Cardiac muscle cell (in vitro differentiated cells and primary cell): ENCODE data around the gene CREB1. TPM values are rescaled to one million over a fixed set of nuclear protein-coding genes. Genes with fewer than 3 reads are reported as not detected.

Experiments
- DNase-seq, 2 donors: peaks; one replicate each; pipeline versions ENCODE4 v3.0.0 to v3.0.0-alpha.2; 2010 to 2017; ENCODE audit warnings: low read depth in 1 of 2, low spot score in 1 of 2
- H3K27ac ChIP-seq: fragments of 200-600 bp; sonication (generic); 2 replicates; pipeline ENCODE4 v1.5.1; 2016
- H3K27me3 ChIP-seq: fragments of 200-600 bp; sonication (generic); 2 replicates; pipeline ENCODE4 v1.6.0; 2016; ENCODE audit warnings: control low read depth
- H3K36me3 ChIP-seq: fragments of 200-600 bp; sonication (generic); 2 replicates; pipeline ENCODE4 v1.5.1; 2016; ENCODE audit warnings: control low read depth
- H3K4me1 ChIP-seq: fragments of 200-600 bp; sonication (generic); 2 replicates; pipeline ENCODE4 v1.8.1; 2017; ENCODE audit warnings: low read depth, mild to moderate bottlenecking, mixed run types
- H3K4me3 ChIP-seq: fragments of 200-600 bp; sonication (generic); 2 replicates; pipeline ENCODE4 v1.5.1; 2016; ENCODE audit warnings: mild to moderate bottlenecking
- H3K9me3 ChIP-seq: fragments of 200-600 bp; sonication (generic); 2 replicates; pipeline ENCODE4 v1.5.1; 2017; ENCODE audit warnings: low read depth, mild to moderate bottlenecking, control low read depth
- polyA plus RNA-seq: library from polyadenylated mRNA; unstranded; fragments of >200 nt; fragmentation: Nextera tagmentation; extraction: Ambion mirVana; gene quantifications from 2 replicates; pipeline ENCODE4 v1.2.1, GENCODE V29; 2016
- total RNA-seq: library from RNA; depleted of rRNA; stranded (reverse); fragments of >200 nt; gene quantifications from 2 replicates; pipeline ENCODE4 v1.2.3, GENCODE V29; 2016
- TF ChIP-seq, protein P1 (sequence below): IDR thresholded peaks from 2 replicates; pipeline ENCODE4 v1.5.1; 2012; ENCODE audit warnings: low read depth, mild to moderate bottlenecking, low read length

Gene CREB1
- total and polyA plus RNA-seq, 2 experiments from 2014 or later, result 31.9 to 48.9 TPM

- TF ChIP-seq, protein P1, sequence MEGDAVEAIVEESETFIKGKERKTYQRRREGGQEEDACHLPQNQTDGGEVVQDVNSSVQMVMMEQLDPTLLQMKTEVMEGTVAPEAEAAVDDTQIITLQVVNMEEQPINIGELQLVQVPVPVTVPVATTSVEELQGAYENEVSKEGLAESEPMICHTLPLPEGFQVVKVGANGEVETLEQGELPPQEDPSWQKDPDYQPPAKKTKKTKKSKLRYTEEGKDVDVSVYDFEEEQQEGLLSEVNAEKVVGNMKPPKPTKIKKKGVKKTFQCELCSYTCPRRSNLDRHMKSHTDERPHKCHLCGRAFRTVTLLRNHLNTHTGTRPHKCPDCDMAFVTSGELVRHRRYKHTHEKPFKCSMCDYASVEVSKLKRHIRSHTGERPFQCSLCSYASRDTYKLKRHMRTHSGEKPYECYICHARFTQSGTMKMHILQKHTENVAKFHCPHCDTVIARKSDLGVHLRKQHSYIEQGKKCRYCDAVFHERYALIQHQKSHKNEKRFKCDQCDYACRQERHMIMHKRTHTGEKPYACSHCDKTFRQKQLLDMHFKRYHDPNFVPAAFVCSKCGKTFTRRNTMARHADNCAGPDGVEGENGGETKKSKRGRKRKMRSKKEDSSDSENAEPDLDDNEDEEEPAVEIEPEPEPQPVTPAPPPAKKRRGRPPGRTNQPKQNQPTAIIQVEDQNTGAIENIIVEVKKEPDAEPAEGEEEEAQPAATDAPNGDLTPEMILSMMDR, result no peak
- H3K27ac ChIP-seq, result no peak overlapping the region
- no peaks in the 10 kb centered on the region for H3K4me1 ChIP-seq
- H3K9me3 ChIP-seq, result no peaks in the 10 kb centered on the region
- H3K36me3 ChIP-seq, result peaks cover 15% of the 10 kb centered on the region
- DNase-seq, result peak in 1 of 2 donors; percentile 8
- no peaks in the 10 kb centered on the region for H3K27me3 ChIP-seq
- H3K4me3 ChIP-seq, result no peak overlapping the region
Measured at GRCh38 chr2:207600231-207600630, 70.5 kb downstream of the CREB1 start.

GRCh38 chr2:207601774-207602173 lies 72.0 kb downstream of the CREB1 start:
- no peaks in the 10 kb centered on the region for H3K4me1 ChIP-seq
- no peak overlapping the region for H3K27ac ChIP-seq
- H3K9me3 ChIP-seq, result no peaks in the 10 kb centered on the region
- TF ChIP-seq, protein P1, result no peak
- H3K36me3 ChIP-seq, result peaks cover 15% of the 10 kb centered on the region
- H3K4me3 ChIP-seq, result no peak overlapping the region
- DNase-seq, result no peak
- H3K27me3 ChIP-seq, result no peaks in the 10 kb centered on the region

- Histone ChIP-seq H3K27ac (peak overlapping the region; percentile 61), H3K4me3 (no peak overlapping the region), H3K27me3 (no peaks in the 10 kb centered on the region), H3K4me1 (no peaks in the 10 kb centered on the region), H3K36me3 (peaks cover 6% of the 10 kb centered on the region), H3K9me3 (no peaks in the 10 kb centered on the region)
- TF ChIP-seq, protein P1, result no peak
- no peak for DNase-seq
Measured at GRCh38 chr2:207603486-207603885, 73.7 kb downstream of the CREB1 start.

- Histone ChIP-seq H3K27ac (no peak overlapping the region), H3K27me3 (no peaks in the 10 kb centered on the region), H3K4me3 (no peak overlapping the region), H3K36me3 (no peaks in the 10 kb centered on the region), H3K9me3 (no peaks in the 10 kb centered on the region), H3K4me1 (no peaks in the 10 kb centered on the region)
- TF ChIP-seq, protein P1, result no peak
- no peak for DNase-seq
Measured at GRCh38 chr2:207606399-207606798, 76.6 kb downstream of the CREB1 start.

- no peaks in the 10 kb centered on the region for H3K4me1 ChIP-seq
- TF ChIP-seq, protein P1, result no peak
- H3K9me3 ChIP-seq, result no peaks in the 10 kb centered on the region
- no peak overlapping the region for H3K4me3 ChIP-seq
- H3K27me3 ChIP-seq, result no peaks in the 10 kb centered on the region
- no peak for DNase-seq
- no peaks in the 10 kb centered on the region for H3K36me3 ChIP-seq
- no peak overlapping the region for H3K27ac ChIP-seq
Measured at GRCh38 chr2:207606829-207607228, 77.1 kb downstream of the CREB1 start.

- H3K36me3 ChIP-seq, result peaks cover 26% of the 10 kb centered on the region
- TF ChIP-seq, protein P1, result no peak
- H3K27ac ChIP-seq, result no peak overlapping the region
- H3K27me3 ChIP-seq, result no peaks in the 10 kb centered on the region
- no peaks in the 10 kb centered on the region for H3K9me3 ChIP-seq
- H3K4me3 ChIP-seq, result no peak overlapping the region
- no peaks in the 10 kb centered on the region for H3K4me1 ChIP-seq
- no peak for DNase-seq
Measured at GRCh38 chr2:207612714-207613113, 83.0 kb downstream of the CREB1 start.
